Measurements from ENCODE around the gene CSMD2. TPM values are rescaled to one million over a fixed set of nuclear protein-coding genes. Genes with fewer than 3 reads are reported as not detected.

Gene CSMD2
- total and polyA plus RNA-seq, 2 of the 4 experiments (the other 2 are of a cell fraction) = under 0.01 to 0.36 TPM

DNA sequence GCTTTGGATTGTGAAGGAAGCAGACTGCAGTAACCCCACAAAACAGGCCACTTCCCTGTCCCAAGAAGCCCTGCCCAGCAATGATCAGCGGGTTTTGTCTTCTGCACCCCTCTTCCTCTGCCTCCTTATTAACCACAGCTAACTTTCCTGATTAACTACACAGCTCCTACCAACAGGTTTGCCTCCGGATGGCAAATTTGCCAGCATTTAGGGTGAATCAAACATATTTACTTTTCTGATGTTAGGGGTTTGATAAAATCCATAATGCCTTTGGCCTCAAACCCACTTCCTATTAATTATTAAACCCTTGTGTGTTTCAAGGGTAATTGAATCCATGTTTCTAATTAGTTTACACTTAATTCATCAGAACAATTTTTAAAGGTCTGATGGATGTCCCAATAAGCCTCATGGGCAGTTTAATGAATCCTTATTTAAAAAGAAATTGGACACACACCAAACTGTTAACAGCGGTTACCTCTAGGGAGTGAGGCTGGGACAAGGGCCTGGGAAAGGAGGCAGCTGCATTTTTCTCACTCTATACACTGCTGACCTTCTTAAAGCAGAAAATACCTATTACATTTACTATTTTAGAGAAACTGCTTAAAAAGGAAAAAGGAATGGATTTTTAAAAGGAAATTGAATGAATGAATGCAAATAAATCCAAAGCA is 91.9 kb downstream of the CSMD2 start:
- no CpG with 5 or more reads among the region's 3 CpGs for WGBS, 2 experiments (ENCODE audit: extremely low coverage in 2 of 2, insufficient read length in 1 of 2)
- Histone ChIP-seq H3K9ac (ENCODE audit: low read depth, low read length) (no peak overlapping the region), H3K36me3 (ENCODE audit: control insufficient read depth, insufficient read depth, low read length) (no peaks in the 10 kb centered on the region), H3K4me3 (ENCODE audit: insufficient read depth, low read depth, low read length) (no peak overlapping the region), H3K14ac (replicated peaks; ENCODE audit: low read depth, low read length) (no peak overlapping the region), H3K27me3 (ENCODE audit: control insufficient read depth, insufficient read depth, low read length) (no peaks in the 10 kb centered on the region), H4K5ac (ENCODE audit: low read depth, low read length) (no peak overlapping the region), H2BK20ac (ENCODE audit: low read depth, low read length) (no peak overlapping the region), H2AFZ (replicated peaks; ENCODE audit: low read length, poor library complexity) (no peak overlapping the region), H3K23ac (ENCODE audit: low read depth, low read length) (no peak overlapping the region), H3K18ac (ENCODE audit: low read depth, low read length) (no peak overlapping the region), H3K79me1 (ENCODE audit: low read depth in 1 of 2, low read length in 2 of 2) (no peaks in the 10 kb centered on the region), H2AK9ac (replicated peaks; ENCODE audit: low read depth, low read length, poor library complexity) (no peak overlapping the region), H4K8ac (ENCODE audit: low read depth in 2 of 2, low read length in 2 of 2) (no peak overlapping the region), H2BK15ac (ENCODE audit: low read depth, low read length) (no peak overlapping the region), H3K56ac (ENCODE audit: extremely low read depth, insufficient read depth, low read length) (no peak overlapping the region), H3K4me1 (ENCODE audit: control insufficient read depth, insufficient read depth, low read length) (no peaks in the 10 kb centered on the region), H3K9me1 (ENCODE audit: insufficient read depth, low read length) (no peaks in the 10 kb centered on the region), H4K20me1 (ENCODE audit: insufficient read depth, low read length) (no peaks in the 10 kb centered on the region), H3K27ac (ENCODE audit: insufficient read depth, low read length) (no peak overlapping the region), H2BK5ac (ENCODE audit: low read depth, low read length, poor library complexity, severe bottlenecking) (no peak overlapping the region), H3K9me3 (ENCODE audit: control insufficient read depth, insufficient read depth, low read length) (peaks cover 11% of the 10 kb centered on the region), H2AK5ac (ENCODE audit: low read depth, low read length) (no peak overlapping the region), H4K91ac (ENCODE audit: insufficient read depth, low read depth, low read length) (no peak overlapping the region), H2BK120ac (ENCODE audit: low read depth, low read length) (no peak overlapping the region), H3K4ac (ENCODE audit: low read depth, low read length) (no peak overlapping the region), H3K4me2 (ENCODE audit: low read depth, low read length) (no peak overlapping the region)
- intact Hi-C loops (cut with micrococcal nuclease) = no loop called here
- no peak for DNase-seq
- no peak for TF ChIP-seq CEBPB (IDR thresholded peaks at IDR 0.05; ENCODE audit: low read depth, low read length)
- TF ChIP-seq FOS (IDR thresholded peaks at IDR 0.05; ENCODE audit: low read depth, low read length) = no peak
- TF ChIP-seq RAD21 (IDR thresholded peaks at IDR 0.05; ENCODE audit: low read length) = no peak
- TF ChIP-seq CHD1 (IDR thresholded peaks at IDR 0.05; ENCODE audit: low read depth, low read length) = no peak
- TF ChIP-seq MAZ (IDR thresholded peaks at IDR 0.05; ENCODE audit: borderline replicate concordance, low read depth, low read length) = no peak
- TF ChIP-seq MAFK (IDR thresholded peaks at IDR 0.05; ENCODE audit: low read depth, low read length) = no peak
- no peak for TF ChIP-seq RCOR1 (IDR thresholded peaks at IDR 0.05; ENCODE audit: insufficient replicate concordance, low read length)
- no peak for TF ChIP-seq MXI1 (IDR thresholded peaks at IDR 0.05; ENCODE audit: borderline replicate concordance, low read depth, low read length)
- TF ChIP-seq, protein P1, sequence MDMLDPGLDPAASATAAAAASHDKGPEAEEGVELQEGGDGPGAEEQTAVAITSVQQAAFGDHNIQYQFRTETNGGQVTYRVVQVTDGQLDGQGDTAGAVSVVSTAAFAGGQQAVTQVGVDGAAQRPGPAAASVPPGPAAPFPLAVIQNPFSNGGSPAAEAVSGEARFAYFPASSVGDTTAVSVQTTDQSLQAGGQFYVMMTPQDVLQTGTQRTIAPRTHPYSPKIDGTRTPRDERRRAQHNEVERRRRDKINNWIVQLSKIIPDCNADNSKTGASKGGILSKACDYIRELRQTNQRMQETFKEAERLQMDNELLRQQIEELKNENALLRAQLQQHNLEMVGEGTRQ (IDR thresholded peaks at IDR 0.05; ENCODE audit: low read depth, low read length) = no peak
- dilution Hi-C loops (cut with HindIII; ENCODE audit: low sequenced_read_pairs, unreplicated experiment) = no loop called here
- ChIA-PET CTCF (no interaction called here), POLR2A (ENCODE audit: unreplicated experiment) (no interaction called here)
- no TSS peak for BruUV-seq (replicated peaks)
- in situ Hi-C loops (cut with MboI; ENCODE audit: low sequenced_read_pairs) = no loop called here
- no peak for ATAC-seq (ENCODE audit: low read depth)
